Cardiac muscle cell (in vitro differentiated cells and primary cell): ENCODE measurements around the gene SLC25A25. TPM values are rescaled to one million over a fixed set of nuclear protein-coding genes. Genes with fewer than 3 reads are reported as not detected.

Source experiments
- DNase-seq, 2 donors: peaks; one replicate each; pipeline versions ENCODE4 v3.0.0 to v3.0.0-alpha.2; 2010 to 2017; ENCODE audit warnings: low read depth in 1 of 2, low spot score in 1 of 2
- H3K27ac ChIP-seq: fragments of 200-600 bp; sonication (generic); 2 replicates; pipeline ENCODE4 v1.5.1; 2016
- H3K27me3 ChIP-seq: fragments of 200-600 bp; sonication (generic); 2 replicates; pipeline ENCODE4 v1.6.0; 2016; ENCODE audit warnings: control low read depth
- H3K36me3 ChIP-seq: fragments of 200-600 bp; sonication (generic); 2 replicates; pipeline ENCODE4 v1.5.1; 2016; ENCODE audit warnings: control low read depth
- H3K4me1 ChIP-seq: fragments of 200-600 bp; sonication (generic); 2 replicates; pipeline ENCODE4 v1.8.1; 2017; ENCODE audit warnings: low read depth, mild to moderate bottlenecking, mixed run types
- H3K4me3 ChIP-seq: fragments of 200-600 bp; sonication (generic); 2 replicates; pipeline ENCODE4 v1.5.1; 2016; ENCODE audit warnings: mild to moderate bottlenecking
- H3K9me3 ChIP-seq: fragments of 200-600 bp; sonication (generic); 2 replicates; pipeline ENCODE4 v1.5.1; 2017; ENCODE audit warnings: low read depth, mild to moderate bottlenecking, control low read depth
- CTCF ChIP-seq: IDR thresholded peaks from 2 replicates; pipeline ENCODE4 v1.5.1; 2012; ENCODE audit warnings: low read depth, mild to moderate bottlenecking, low read length
- polyA plus RNA-seq: library from polyadenylated mRNA; unstranded; fragments of >200 nt; fragmentation: Nextera tagmentation; extraction: Ambion mirVana; gene quantifications from 2 replicates; pipeline ENCODE4 v1.2.1, GENCODE V29; 2016
- total RNA-seq: library from RNA; depleted of rRNA; stranded (reverse); fragments of >200 nt; gene quantifications from 2 replicates; pipeline ENCODE4 v1.2.3, GENCODE V29; 2016

Gene SLC25A25
- total and polyA plus RNA-seq, 2 experiments from 2014 or later = 9.1 to 15.8 TPM

GRCh38 chr9:128138001-128138400 lies 70.0 kb downstream of the SLC25A25 start:
- Histone ChIP-seq H3K4me1 (no peaks in the 10 kb centered on the region), H3K36me3 (no peaks in the 10 kb centered on the region), H3K27ac (no peak overlapping the region), H3K4me3 (no peak overlapping the region), H3K9me3 (no peaks in the 10 kb centered on the region), H3K27me3 (no peaks in the 10 kb centered on the region)
- TF ChIP-seq CTCF = no peak
- no peak for DNase-seq

DNA sequence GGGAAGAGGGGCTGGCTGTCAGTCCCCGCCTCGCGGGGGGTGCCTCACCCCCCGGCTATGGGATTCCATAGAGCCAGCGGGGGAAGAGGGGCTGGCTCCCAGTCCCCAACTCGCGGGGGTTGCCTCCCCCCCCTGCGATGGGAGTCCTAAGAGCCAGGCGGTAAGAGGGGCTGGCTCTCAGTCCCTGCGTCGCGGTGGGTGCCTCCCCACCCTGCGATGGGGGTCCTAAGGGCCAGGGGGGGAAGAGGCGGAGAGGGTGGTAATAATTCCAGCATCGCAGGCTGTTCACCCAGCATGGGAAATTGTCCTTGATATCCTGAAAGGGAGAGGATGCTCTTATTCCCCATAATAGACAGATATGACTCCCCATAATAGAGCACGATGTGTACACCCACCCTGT lies 71.6 kb downstream of the SLC25A25 start:
- H3K4me3 ChIP-seq = no peak overlapping the region
- no peak for DNase-seq
- TF ChIP-seq CTCF = no peak

DNA sequence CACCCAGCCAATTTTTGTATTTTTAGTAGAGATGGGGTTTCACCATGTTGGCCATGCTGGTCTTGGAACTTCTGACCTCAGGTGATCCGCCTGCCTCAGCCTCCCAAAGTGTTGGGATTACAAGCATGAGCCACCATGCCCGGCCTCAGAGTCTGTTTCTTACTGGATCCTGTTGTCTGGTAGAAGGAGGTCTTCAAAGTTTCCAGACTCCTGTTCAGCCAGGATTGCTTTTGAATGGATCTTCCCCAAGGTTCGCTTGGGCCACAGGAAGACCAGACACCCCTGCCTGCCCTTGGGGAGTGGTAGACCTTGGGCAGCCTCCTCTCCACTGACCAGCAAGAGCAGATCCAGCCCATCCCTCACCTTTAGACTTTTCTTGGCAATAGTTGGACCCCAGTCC lies 73.6 kb downstream of the SLC25A25 start:
- Histone ChIP-seq H3K27ac (no peak overlapping the region), H3K36me3 (no peaks in the 10 kb centered on the region), H3K9me3 (no peaks in the 10 kb centered on the region), H3K4me3 (no peak overlapping the region), H3K4me1 (no peaks in the 10 kb centered on the region), H3K27me3 (no peaks in the 10 kb centered on the region)
- DNase-seq = no peak
- no peak for TF ChIP-seq CTCF

More for the DNA sequence above, 71.6 kb downstream of the SLC25A25 start:
- Histone ChIP-seq H3K27ac (no peak overlapping the region), H3K36me3 (no peaks in the 10 kb centered on the region), H3K9me3 (no peaks in the 10 kb centered on the region), H3K27me3 (no peaks in the 10 kb centered on the region), H3K4me1 (no peaks in the 10 kb centered on the region)

DNA sequence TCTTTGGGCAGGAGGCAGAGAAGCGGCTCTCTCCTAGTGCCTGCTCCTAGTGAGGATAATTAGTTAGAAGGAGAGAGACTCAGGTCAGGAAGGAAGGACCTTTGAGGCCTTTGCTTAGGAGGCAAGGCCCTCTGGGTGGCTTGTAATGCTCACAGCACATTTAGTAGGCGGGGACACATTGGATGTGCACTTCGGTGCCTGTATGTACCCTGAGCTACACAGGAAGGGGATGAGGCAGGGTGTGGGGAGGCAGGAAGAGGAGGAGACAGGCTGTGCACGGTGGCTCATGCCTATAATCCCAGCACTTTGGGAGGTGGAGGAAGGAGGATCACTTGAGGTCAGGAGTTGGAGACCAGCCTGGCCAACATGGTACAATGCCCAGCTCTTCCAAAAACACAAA lies 74.0 kb downstream of the SLC25A25 start:
- H3K36me3 ChIP-seq = no peaks in the 10 kb centered on the region
- H3K9me3 ChIP-seq = no peaks in the 10 kb centered on the region
- TF ChIP-seq CTCF = no peak
- no peak overlapping the region for H3K4me3 ChIP-seq
- H3K4me1 ChIP-seq = no peaks in the 10 kb centered on the region
- H3K27ac ChIP-seq = no peak overlapping the region
- no peak for DNase-seq
- H3K27me3 ChIP-seq = no peaks in the 10 kb centered on the region

GRCh38 chr9:128142596-128142995 lies 74.6 kb downstream of the SLC25A25 start:
- no peak for DNase-seq
- H3K27me3 ChIP-seq = no peaks in the 10 kb centered on the region
- H3K36me3 ChIP-seq = no peaks in the 10 kb centered on the region
- no peaks in the 10 kb centered on the region for H3K4me1 ChIP-seq
- H3K27ac ChIP-seq = no peak overlapping the region
- no peak overlapping the region for H3K4me3 ChIP-seq
- no peaks in the 10 kb centered on the region for H3K9me3 ChIP-seq
- TF ChIP-seq CTCF = no peak
